OCI-LY3 (cell line): ENCODE data around the gene ISL1.

Experiments used
- H2AFZ ChIP-seq: fragments of 200-600, 300-600 bp; shearing (Covaris generic); 2 replicates; pipeline ENCODE4 v1.6.0; 2014; ENCODE audit warnings: antibody characterized with exemption, low read depth, low read length
- H3K27ac ChIP-seq: fragments of 200-600, 300-600 bp; sonication (generic); 2 replicates; pipeline ENCODE4 v1.5.1; 2014; ENCODE audit warnings: mild to moderate bottlenecking, low read length, moderate library complexity, mixed read lengths
- H3K27me3 ChIP-seq: fragments of 200-600, 300-600 bp; sonication (generic); 2 replicates; pipeline ENCODE4 v1.6.1; 2014; ENCODE audit warnings: low read depth, low read length, mixed read lengths
- H3K36me3 ChIP-seq: fragments of 200-600, 300-600 bp; sonication (generic); replicated peaks from 2 replicates; pipeline ENCODE3; 2014; ENCODE audit warnings: low read depth, low read length, mixed read lengths
- H3K4me1 ChIP-seq: fragments of 300-600, 200-600 bp; sonication (generic); 2 replicates; pipeline ENCODE4 v1.6.1; 2014; ENCODE audit warnings: low read length, mixed read lengths
- H3K4me2 ChIP-seq: fragments of 200-600, 300-600 bp; sonication (generic); 2 replicates; pipeline ENCODE4 v1.6.1; 2014; ENCODE audit warnings: low read length, mixed read lengths
- H3K4me3 ChIP-seq: fragments of 300-600, 200-600 bp; sonication (generic); 2 replicates; pipeline ENCODE4 v1.5.1; 2014; ENCODE audit warnings: antibody characterized with exemption, mild to moderate bottlenecking, low read length, moderate library complexity
- H3K79me2 ChIP-seq: fragments of 300-600, 200-600 bp; shearing (Covaris generic); 2 replicates; pipeline ENCODE4 v1.6.1; 2014; ENCODE audit warnings: mild to moderate bottlenecking, low read length, mixed read lengths
- H3K9ac ChIP-seq: fragments of 300-600, 200-600 bp; shearing (Covaris generic); 2 replicates; pipeline ENCODE4 v1.6.0; 2014; ENCODE audit warnings: mild to moderate bottlenecking, low read length, moderate library complexity
- H3K9me3 ChIP-seq: fragments of 200-600, 300-600 bp; shearing (Covaris generic); 2 replicates; pipeline ENCODE4 v1.6.1; 2014; ENCODE audit warnings: low read length, mixed read lengths; ENCODE audit not compliant: insufficient read depth
- H4K20me1 ChIP-seq: fragments of 200-600, 300-600 bp; sonication (generic); 2 replicates; pipeline ENCODE4 v1.6.1; 2016; ENCODE audit warnings: low read length, mixed read lengths; ENCODE audit not compliant: insufficient read depth
- EZH2phosphoT487 ChIP-seq: fragments of 200-600 bp; shearing (Covaris generic); IDR thresholded peaks from 2 replicates; pipeline ENCODE4 v1.6.1; 2018; ENCODE audit warnings: antibody characterized with exemption, mixed run types, low read depth
- TF ChIP-seq, protein P1 (sequence below): fragments of 200-600, 300-600 bp; sonication (generic); IDR thresholded peaks from 2 replicates; pipeline ENCODE4 v1.5.1; 2014; ENCODE audit warnings: antibody characterized with exemption, low read length, low read depth

The ISL1 gene

DNA sequence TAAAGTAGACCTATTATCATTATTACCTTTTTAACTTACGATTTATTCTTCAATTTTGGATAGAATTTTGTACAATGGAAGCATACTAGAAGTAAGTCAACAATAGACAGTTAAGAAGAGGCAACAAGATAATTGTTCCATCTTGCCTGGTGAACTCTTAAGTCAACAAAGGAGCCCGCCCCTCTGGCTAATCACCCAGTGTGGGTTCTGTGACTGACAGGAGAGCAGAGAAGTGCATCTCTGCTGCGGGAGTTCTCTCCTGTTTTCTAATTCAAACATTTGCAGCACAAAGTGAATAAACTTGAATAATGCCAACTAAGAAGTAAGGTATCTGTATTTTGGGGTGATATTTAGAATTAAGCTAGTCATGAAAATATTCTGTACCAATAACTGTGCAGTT is 6.7 kb upstream of the ISL1 start:
- Histone ChIP-seq H3K4me3 (no peak overlapping the region), H3K27ac (no peak overlapping the region), H3K4me1 (no peaks in the 10 kb centered on the region), H3K9me3 (no peaks in the 10 kb centered on the region), H3K27me3 (no peaks in the 10 kb centered on the region), H3K36me3 (no peaks in the 10 kb centered on the region), H3K4me2 (no peak overlapping the region), H3K9ac (no peak overlapping the region), H2AFZ (no peak overlapping the region), H4K20me1 (no peaks in the 10 kb centered on the region), H3K79me2 (no peaks in the 10 kb centered on the region)
- TF ChIP-seq, protein P1, sequence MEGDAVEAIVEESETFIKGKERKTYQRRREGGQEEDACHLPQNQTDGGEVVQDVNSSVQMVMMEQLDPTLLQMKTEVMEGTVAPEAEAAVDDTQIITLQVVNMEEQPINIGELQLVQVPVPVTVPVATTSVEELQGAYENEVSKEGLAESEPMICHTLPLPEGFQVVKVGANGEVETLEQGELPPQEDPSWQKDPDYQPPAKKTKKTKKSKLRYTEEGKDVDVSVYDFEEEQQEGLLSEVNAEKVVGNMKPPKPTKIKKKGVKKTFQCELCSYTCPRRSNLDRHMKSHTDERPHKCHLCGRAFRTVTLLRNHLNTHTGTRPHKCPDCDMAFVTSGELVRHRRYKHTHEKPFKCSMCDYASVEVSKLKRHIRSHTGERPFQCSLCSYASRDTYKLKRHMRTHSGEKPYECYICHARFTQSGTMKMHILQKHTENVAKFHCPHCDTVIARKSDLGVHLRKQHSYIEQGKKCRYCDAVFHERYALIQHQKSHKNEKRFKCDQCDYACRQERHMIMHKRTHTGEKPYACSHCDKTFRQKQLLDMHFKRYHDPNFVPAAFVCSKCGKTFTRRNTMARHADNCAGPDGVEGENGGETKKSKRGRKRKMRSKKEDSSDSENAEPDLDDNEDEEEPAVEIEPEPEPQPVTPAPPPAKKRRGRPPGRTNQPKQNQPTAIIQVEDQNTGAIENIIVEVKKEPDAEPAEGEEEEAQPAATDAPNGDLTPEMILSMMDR: no peak
- no peak for TF ChIP-seq EZH2phosphoT487

DNA sequence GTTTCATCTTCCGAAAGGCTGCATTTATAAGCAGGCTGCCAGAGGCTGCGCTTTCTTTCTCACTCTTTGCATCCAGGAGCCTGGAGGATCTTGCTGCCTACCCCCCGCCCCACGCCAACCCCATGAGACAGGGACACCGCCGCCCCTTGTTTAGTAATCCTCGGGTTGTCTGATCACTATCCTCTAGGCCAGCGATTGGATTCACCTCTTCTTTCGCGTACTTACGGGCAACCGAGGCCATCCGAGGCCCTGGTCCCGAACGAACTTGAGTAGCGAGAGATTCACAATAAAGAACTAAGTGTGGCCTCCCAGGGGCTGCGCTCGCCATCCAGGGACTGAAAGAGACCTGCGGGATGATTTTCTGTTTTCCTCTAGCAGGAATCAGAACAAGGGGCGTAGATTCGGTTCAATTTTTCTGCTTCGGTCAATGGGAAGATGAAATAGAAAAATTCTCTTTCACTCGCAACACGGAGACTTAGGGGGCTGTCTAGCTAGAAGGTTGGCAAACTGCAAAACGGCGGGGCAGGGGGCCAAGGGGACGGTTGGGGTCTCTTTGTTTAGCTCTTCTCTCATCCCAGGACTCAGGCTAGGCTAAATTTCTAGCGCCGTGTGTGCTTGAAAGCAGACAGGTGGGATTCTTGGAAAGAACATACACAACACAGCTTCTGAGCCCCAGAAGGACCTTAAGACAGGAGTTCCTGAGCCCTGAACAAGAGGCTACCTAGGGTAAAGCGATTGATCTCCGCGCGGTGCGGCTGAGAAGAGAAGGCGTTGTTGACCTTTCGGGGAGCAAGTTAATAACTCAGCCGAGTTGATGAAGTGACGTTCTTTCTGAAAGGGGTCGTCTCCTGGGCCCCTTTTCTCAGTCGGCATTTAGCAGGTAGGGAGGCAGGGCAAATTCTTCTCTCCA is 5.8 kb upstream of the ISL1 start:
- no peak for TF ChIP-seq EZH2phosphoT487
- TF ChIP-seq, protein P1: no peak
- Histone ChIP-seq H3K79me2 (no peaks in the 10 kb centered on the region), H2AFZ (no peak overlapping the region), H3K27ac (no peak overlapping the region), H4K20me1 (no peaks in the 10 kb centered on the region), H3K4me3 (no peak overlapping the region), H3K4me1 (no peaks in the 10 kb centered on the region), H3K36me3 (no peaks in the 10 kb centered on the region), H3K9me3 (no peaks in the 10 kb centered on the region), H3K9ac (no peak overlapping the region), H3K27me3 (no peaks in the 10 kb centered on the region), H3K4me2 (no peak overlapping the region)

DNA sequence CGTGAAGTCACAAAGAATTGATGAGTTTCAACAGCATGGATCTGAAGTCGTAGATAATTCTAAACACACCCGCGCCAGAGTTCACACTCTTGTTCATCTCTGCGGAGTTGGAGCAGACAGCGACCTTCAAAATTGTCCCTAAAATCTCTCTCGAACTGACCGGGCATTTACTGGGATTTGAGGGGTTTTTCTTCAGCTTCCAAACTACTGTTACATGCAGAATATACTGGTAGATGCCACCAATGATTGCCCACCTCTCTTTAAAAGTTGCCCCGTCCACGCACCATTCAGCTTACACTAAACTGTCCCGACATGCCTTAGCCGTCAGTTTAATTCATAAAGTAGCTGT is 5.2 kb upstream of the ISL1 start:
- Histone ChIP-seq H3K4me2 (no peak overlapping the region), H3K79me2 (no peaks in the 10 kb centered on the region), H3K4me1 (no peaks in the 10 kb centered on the region), H4K20me1 (no peaks in the 10 kb centered on the region), H3K9me3 (no peaks in the 10 kb centered on the region), H3K27ac (no peak overlapping the region), H2AFZ (no peak overlapping the region), H3K27me3 (no peaks in the 10 kb centered on the region), H3K4me3 (no peak overlapping the region), H3K9ac (no peak overlapping the region), H3K36me3 (no peaks in the 10 kb centered on the region)
- no peak for TF ChIP-seq EZH2phosphoT487
- TF ChIP-seq, protein P1: no peak

DNA sequence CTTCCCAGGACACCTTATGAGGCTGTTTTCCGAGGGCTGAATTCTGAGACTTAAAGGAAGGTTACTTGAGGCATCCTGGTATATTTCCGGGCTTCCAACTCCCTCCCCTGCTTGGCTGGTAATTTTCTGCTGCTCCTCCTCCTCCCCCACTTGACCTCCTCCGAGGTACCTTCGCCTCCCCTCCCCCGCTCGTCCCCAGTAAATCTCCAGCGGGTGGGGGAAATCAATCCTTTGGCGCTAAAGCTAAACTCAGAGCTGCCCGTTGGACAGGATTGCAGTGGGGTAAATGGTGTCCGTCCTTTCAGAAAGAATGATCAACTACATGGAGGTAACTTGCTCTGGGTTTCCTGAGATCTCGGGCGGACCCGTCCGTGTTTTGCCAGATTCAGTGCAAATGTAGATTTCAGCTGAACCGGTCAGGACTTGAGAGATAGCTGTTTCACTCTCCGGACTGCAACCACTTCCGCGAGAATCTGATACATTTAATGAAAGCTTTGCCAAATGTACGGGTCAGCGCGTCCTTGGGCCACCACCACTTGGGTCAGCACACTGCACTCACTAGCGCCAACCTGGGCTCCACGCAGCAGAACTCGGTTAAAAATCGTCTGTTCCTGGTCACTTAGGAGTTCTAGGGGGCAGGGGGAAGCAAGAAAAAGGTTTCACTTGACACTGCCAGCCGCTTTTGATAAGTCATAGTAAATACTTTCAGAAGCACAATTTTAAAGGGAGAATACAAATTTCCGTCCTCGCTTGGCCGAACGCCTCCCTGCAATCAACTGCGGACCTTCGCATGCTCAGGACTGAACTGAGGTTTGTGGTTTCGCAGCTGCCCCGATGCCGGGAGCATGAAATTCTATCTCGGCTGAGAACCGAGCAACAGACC is 4.6 kb upstream of the ISL1 start:
- Histone ChIP-seq H3K4me3 (no peak overlapping the region), H3K79me2 (no peaks in the 10 kb centered on the region), H3K9me3 (no peaks in the 10 kb centered on the region), H3K4me2 (no peak overlapping the region), H2AFZ (no peak overlapping the region), H3K27ac (no peak overlapping the region), H3K27me3 (no peaks in the 10 kb centered on the region), H4K20me1 (no peaks in the 10 kb centered on the region), H3K9ac (no peak overlapping the region), H3K4me1 (no peaks in the 10 kb centered on the region), H3K36me3 (no peaks in the 10 kb centered on the region)
- TF ChIP-seq EZH2phosphoT487: no peak
- TF ChIP-seq, protein P1: no peak
